GM21360 (cell line): ENCODE data around the gene SUMO3.

Experiments used
- ATAC-seq: cut with Tn5 transposase; IDR thresholded peaks from one replicate; pipeline ENCODE4 v1.9.1; 2021; ENCODE audit warnings: mild to moderate bottlenecking, moderate library complexity; ENCODE audit not compliant: unreplicated experiment

SUMO3 gene

GRCh38 chr21:44804762-44805161 is 13.1 kb downstream of the SUMO3 start:
- no peak for ATAC-seq

GRCh38 chr21:44803651-44804050 is 14.2 kb downstream of the SUMO3 start:
- ATAC-seq, result no peak

- ATAC-seq, result no peak
These were observed 15.3 kb downstream of the SUMO3 start for GRCh38 chr21:44802396-44803153.

- ATAC-seq, result peak; percentile 69
These were observed 16.1 kb downstream of the SUMO3 start, which contains the start of gene UBE2G2 for GRCh38 chr21:44801468-44802395. Gene UBE2G2, minus strand, starts transcription at chr21:44801820. Its CDS starts 72 bp downstream, at chr21:44801748.

GRCh38 chr21:44800971-44801467 is 16.8 kb downstream of the SUMO3 start:
- no peak for ATAC-seq

- ATAC-seq, result no peak
These were observed 17.8 kb downstream of the SUMO3 start for GRCh38 chr21:44800103-44800502.

- ATAC-seq, result no peak
These were observed 18.2 kb downstream of the SUMO3 start for GRCh38 chr21:44799646-44800045.

GRCh38 chr21:44797775-44798174 is 20.1 kb downstream of the SUMO3 start:
- no peak for ATAC-seq

- ATAC-seq, result no peak
These were observed 22.5 kb downstream of the SUMO3 start for GRCh38 chr21:44795342-44795741.

- no peak for ATAC-seq
These were observed 24.1 kb downstream of the SUMO3 start for GRCh38 chr21:44793592-44794374.

- no peak for ATAC-seq
These were observed 24.9 kb downstream of the SUMO3 start for GRCh38 chr21:44792702-44793591.

GRCh38 chr21:44791993-44792392 is 25.9 kb downstream of the SUMO3 start:
- ATAC-seq, result no peak

- ATAC-seq, result no peak
These were observed 26.6 kb downstream of the SUMO3 start for GRCh38 chr21:44791246-44791645.

- ATAC-seq, result no peak
These were observed 27.5 kb downstream of the SUMO3 start for GRCh38 chr21:44790368-44790767.

- ATAC-seq, result no peak
These were observed 28.0 kb downstream of the SUMO3 start for GRCh38 chr21:44789880-44790279.

- no peak for ATAC-seq
These were observed 32.1 kb downstream of the SUMO3 start for GRCh38 chr21:44785620-44786335.

- ATAC-seq, result no peak
These were observed 33.1 kb downstream of the SUMO3 start for GRCh38 chr21:44784810-44785209.

- ATAC-seq, result no peak
These were observed 34.7 kb downstream of the SUMO3 start for GRCh38 chr21:44783020-44783696.
